ENCODE measurements around the gene DEFB115. TPM values are rescaled to one million over a fixed set of nuclear protein-coding genes. Genes with fewer than 3 reads are reported as not detected.

The DEFB115 gene, protein sequence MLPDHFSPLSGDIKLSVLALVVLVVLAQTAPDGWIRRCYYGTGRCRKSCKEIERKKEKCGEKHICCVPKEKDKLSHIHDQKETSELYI
- total RNA-seq (2021) = not detected in 2 replicates
- Bru-seq, nascent RNA = not detected
- not detected for BruChase-seq, experiment 1, labeled RNA remaining after a 2-hour chase
- not detected for BruChase-seq, experiment 2, labeled RNA remaining after a 6-hour chase
- long read RNA-seq = 0 reads

DNA sequence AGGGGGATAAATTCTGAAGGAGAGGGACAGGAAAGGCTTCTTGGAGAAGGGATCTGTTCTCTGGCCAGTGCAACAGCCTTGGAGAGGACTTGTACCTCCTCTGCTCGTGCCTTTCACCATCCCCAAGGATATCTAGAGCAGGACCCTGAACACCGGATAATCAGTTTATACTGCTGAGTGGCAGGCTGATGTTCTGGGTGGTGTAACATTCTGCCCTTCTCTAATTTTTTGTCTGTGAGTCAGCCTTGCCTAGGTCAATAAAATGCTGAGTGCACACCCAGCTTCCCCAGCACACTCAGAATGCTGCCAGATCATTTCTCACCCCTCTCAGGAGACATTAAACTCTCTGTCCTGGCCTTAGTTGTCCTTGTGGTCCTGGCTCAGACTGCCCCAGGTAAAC, at the start of gene DEFB115:
DEFB115 (plus strand) TSS at position 301 of the 400 bp plus-strand sequence; CDS start at position 301, 0 bp downstream.
- no peak for DNase-seq (ENCODE audit: low spot score)
- ChIA-PET CTCF (no interaction called here), POLR2A (ENCODE audit: low non-redundant PET) (no interaction called here)
- no peaks in the 10 kb centered on the region for H3K4me1 ChIP-seq (ENCODE audit: insufficient read depth, low read length, poor library complexity, severe bottlenecking)
- no peaks in the 10 kb centered on the region for H3K9me3 ChIP-seq (ENCODE audit: low read depth, low read length, poor library complexity, severe bottlenecking)
- no peak within 1 kb of the TSS for H3K27ac ChIP-seq (ENCODE audit: low read depth, low read length, poor library complexity, severe bottlenecking)
- TF ChIP-seq, protein P1, sequence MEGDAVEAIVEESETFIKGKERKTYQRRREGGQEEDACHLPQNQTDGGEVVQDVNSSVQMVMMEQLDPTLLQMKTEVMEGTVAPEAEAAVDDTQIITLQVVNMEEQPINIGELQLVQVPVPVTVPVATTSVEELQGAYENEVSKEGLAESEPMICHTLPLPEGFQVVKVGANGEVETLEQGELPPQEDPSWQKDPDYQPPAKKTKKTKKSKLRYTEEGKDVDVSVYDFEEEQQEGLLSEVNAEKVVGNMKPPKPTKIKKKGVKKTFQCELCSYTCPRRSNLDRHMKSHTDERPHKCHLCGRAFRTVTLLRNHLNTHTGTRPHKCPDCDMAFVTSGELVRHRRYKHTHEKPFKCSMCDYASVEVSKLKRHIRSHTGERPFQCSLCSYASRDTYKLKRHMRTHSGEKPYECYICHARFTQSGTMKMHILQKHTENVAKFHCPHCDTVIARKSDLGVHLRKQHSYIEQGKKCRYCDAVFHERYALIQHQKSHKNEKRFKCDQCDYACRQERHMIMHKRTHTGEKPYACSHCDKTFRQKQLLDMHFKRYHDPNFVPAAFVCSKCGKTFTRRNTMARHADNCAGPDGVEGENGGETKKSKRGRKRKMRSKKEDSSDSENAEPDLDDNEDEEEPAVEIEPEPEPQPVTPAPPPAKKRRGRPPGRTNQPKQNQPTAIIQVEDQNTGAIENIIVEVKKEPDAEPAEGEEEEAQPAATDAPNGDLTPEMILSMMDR (conservative IDR thresholded peaks at IDR 0.05; ENCODE audit: low read depth, low read length) = no peak
- no peak for TF ChIP-seq EZH2 (IDR thresholded peaks at IDR 0.05; ENCODE audit: borderline replicate concordance, low read depth, low read length, poor library complexity, severe bottlenecking)
- BruUV-seq (replicated peaks) = no TSS peak
- no peaks in the 10 kb centered on the region for H3K27me3 ChIP-seq (replicated peaks; ENCODE audit: insufficient read depth, low read depth, low read length, poor library complexity)
- H3K4me3 ChIP-seq (ENCODE audit: low read depth, low read length, poor library complexity, severe bottlenecking) = no peak within 1 kb of the TSS
- intact Hi-C loops (cut with micrococcal nuclease; ENCODE audit: unreplicated experiment) = no loop called here
- H3K36me3 ChIP-seq (ENCODE audit: insufficient read depth, low read length, poor library complexity, severe bottlenecking) = no peaks in the 10 kb centered on the region

DNA sequence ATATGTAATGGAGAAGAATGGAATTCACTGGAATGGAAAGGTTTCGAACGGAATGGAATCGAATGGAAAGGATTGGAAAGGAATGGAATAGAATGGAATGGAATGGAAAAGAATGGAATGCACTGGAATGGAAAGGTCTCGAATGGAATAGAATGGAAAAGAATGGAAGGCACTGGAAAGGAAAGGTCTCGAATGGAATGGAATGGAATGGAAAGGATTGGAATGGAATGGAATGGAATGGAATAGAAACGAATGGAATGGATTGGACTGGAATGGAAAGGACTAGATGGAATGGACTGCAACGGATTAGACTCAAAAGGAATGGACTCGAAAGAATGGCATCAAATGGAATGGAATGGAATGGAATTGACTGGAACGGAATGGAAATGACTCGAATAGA, 20.5 kb upstream of the DEFB115 start:
- no peaks in the 10 kb centered on the region for H3K36me3 ChIP-seq (ENCODE audit: insufficient read depth, low read length, poor library complexity, severe bottlenecking)
- CTCF ChIA-PET = no interaction called here
- BruUV-seq (replicated peaks) = no TSS peak

DNA sequence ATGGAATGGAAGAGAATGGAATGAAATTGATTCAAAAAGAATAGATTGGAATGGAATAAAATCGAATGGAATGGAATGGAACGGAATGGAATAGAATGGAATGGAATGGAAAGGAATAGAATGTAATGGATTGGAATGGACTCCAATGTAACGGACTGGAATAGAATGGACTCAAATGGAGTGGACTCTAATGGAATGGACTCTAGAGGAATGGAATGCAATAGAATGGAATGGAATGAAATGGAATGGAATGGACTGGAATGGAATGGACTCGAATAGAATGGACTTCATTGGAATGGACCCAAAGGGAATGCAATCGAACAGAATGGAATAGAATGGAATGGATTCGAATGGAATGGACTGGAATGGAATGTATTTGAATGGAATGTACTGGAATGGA, 19.7 kb upstream of the DEFB115 start:
- ChIA-PET CTCF (no interaction called here), POLR2A (ENCODE audit: low non-redundant PET) (no interaction called here)
- H3K9me3 ChIP-seq (ENCODE audit: low read depth, low read length, poor library complexity, severe bottlenecking) = peaks cover 96% of the 10 kb centered on the region
- intact Hi-C loops (cut with micrococcal nuclease; ENCODE audit: unreplicated experiment) = no loop called here
- H3K4me3 ChIP-seq (ENCODE audit: low read depth, low read length, poor library complexity, severe bottlenecking) = no peak overlapping the region
- TF ChIP-seq, protein P1 (conservative IDR thresholded peaks at IDR 0.05; ENCODE audit: low read depth, low read length) = no peak
- no peak for TF ChIP-seq EZH2 (IDR thresholded peaks at IDR 0.05; ENCODE audit: borderline replicate concordance, low read depth, low read length, poor library complexity, severe bottlenecking)
- no peak overlapping the region for H3K27ac ChIP-seq (ENCODE audit: low read depth, low read length, poor library complexity, severe bottlenecking)
- H3K36me3 ChIP-seq (ENCODE audit: insufficient read depth, low read length, poor library complexity, severe bottlenecking) = no peaks in the 10 kb centered on the region
- DNase-seq (ENCODE audit: low spot score) = no peak
- H3K4me1 ChIP-seq (ENCODE audit: insufficient read depth, low read length, poor library complexity, severe bottlenecking) = no peaks in the 10 kb centered on the region
- no TSS peak for BruUV-seq (replicated peaks)
- H3K27me3 ChIP-seq (replicated peaks; ENCODE audit: insufficient read depth, low read depth, low read length, poor library complexity) = no peaks in the 10 kb centered on the region

More for the DNA sequence above, 20.5 kb upstream of the DEFB115 start:
- Histone ChIP-seq H3K9me3 (ENCODE audit: low read depth, low read length, poor library complexity, severe bottlenecking) (peaks cover 94% of the 10 kb centered on the region), H3K27ac (ENCODE audit: low read depth, low read length, poor library complexity, severe bottlenecking) (no peak overlapping the region), H3K27me3 (replicated peaks; ENCODE audit: insufficient read depth, low read depth, low read length, poor library complexity) (no peaks in the 10 kb centered on the region), H3K4me1 (ENCODE audit: insufficient read depth, low read length, poor library complexity, severe bottlenecking) (no peaks in the 10 kb centered on the region), H3K4me3 (ENCODE audit: low read depth, low read length, poor library complexity, severe bottlenecking) (no peak overlapping the region)
- intact Hi-C loops (cut with micrococcal nuclease; ENCODE audit: unreplicated experiment) = no loop called here
- no peak for TF ChIP-seq EZH2 (IDR thresholded peaks at IDR 0.05; ENCODE audit: borderline replicate concordance, low read depth, low read length, poor library complexity, severe bottlenecking)
- TF ChIP-seq, protein P1 (conservative IDR thresholded peaks at IDR 0.05; ENCODE audit: low read depth, low read length) = no peak
- POLR2A ChIA-PET (ENCODE audit: low non-redundant PET) = no interaction called here
- DNase-seq (ENCODE audit: low spot score) = no peak
